Right lobe of liver (tissue), 6 donors: ENCODE data around the gene POLN. TPM values are rescaled to one million over a fixed set of nuclear protein-coding genes. Genes with fewer than 3 reads are reported as not detected.

Experiments
- ATAC-seq, 4 donors: fragments of 200-7000 bp; cut with Tn5 transposase; one replicate each; pipeline ENCODE4 v1.9.1; 2020; ENCODE audit warnings: mild to moderate bottlenecking in 4 of 4, moderate library complexity in 4 of 4
- DNase-seq, 3 donors: peaks; one replicate each; pipeline ENCODE4 v3.0.0-alpha.2; 2020
- H3K27ac ChIP-seq, 3 donors: fragments of 200-600 bp; one replicate each; pipeline ENCODE4 v1.8.0; 2022
- H3K27me3 ChIP-seq, 2 donors: fragments of 200-600 bp; one replicate each; pipeline ENCODE4 v1.8.0; 2022
- H3K36me3 ChIP-seq, 4 donors: fragments of 200-600 bp; sonication (generic) in 1 of 4; one replicate each; pipeline versions ENCODE4 v1.5.1 to v1.8.0; 2017 to 2022; ENCODE audit warnings: control low read depth in 1 of 4
- H3K4me1 ChIP-seq, 4 donors: fragments of 200-600 bp; sonication (generic) in 1 of 4; one replicate each; pipeline versions ENCODE4 v1.5.1 to v1.8.0; 2017 to 2022; ENCODE audit warnings: control low read depth in 1 of 4
- H3K4me3 ChIP-seq, 3 donors: fragments of 200-600 bp; one replicate each; pipeline ENCODE4 v1.8.0; 2022
- H3K9me3 ChIP-seq, 4 donors: fragments of 200-600 bp; sonication (generic) in 1 of 4; one replicate each; pipeline versions ENCODE4 v1.5.1 to v1.8.0; 2017 to 2022; ENCODE audit warnings: control low read depth in 1 of 4
- POLR2A ChIP-seq: fragments of 450-650 bp; IDR thresholded peaks from one replicate; pipeline ENCODE4 v1.6.1; 2017; ENCODE audit warnings: antibody characterized with exemption, mild to moderate bottlenecking
- WGBS: methylation state at CpG from one replicate; pipeline ENCODE4 v1.1.6; 2018; ENCODE audit warnings: low coverage, low lambda C conversion rate; ENCODE audit not compliant: insufficient coverage; ENCODE audit errors: missing lambda C conversion rate; 5-methylcytosine and 5-hydroxymethylcytosine counted together
- intact Hi-C, 2 donors: fragments of 100-400 bp; cut with DNase I; formaldehyde crosslinking; loops; one replicate each; pipeline versions ENCODE4 v1.11.2 to v1.14.1; 2022
- total RNA-seq, 6 experiments: library from RNA; depleted of rRNA in 2 of 6; stranded (reverse); fragments of >200 nt in 2 of 6; fragmentation: NEBNext Ultra II Directional in 3 of 6; extraction: Animal tissue kit (Norgen Biotek cat#: 25700) in 3 of 6; gene quantifications; one replicate each; pipeline versions ENCODE4 v1.1.0 to v1.2.4, GENCODE V29; 2016 to 2023
- TF ChIP-seq, protein P1 (sequence below), 4 donors: fragments of 200-600 bp in 3 of 4; fragments of 450-650 bp in 1 of 4; IDR thresholded peaks; one replicate each; pipeline versions ENCODE4 v1.5.1 to v1.8.0; 2016 to 2022; ENCODE audit warnings: antibody characterized with exemption in 4 of 4, mild to moderate bottlenecking in 2 of 4
- donor health status: DM: no; HTN: yes; CAD: no.
- donor health status: DM: no; HTN: no; CAD: no.
- donor health status: DM: no; HTN: no; CAD: no.
- donor health status: DM: no; HTN: yes; CAD: no.
- donor health status: DM: no; HTN: yes; CAD: no.

The POLN gene
- total RNA-seq, 6 experiments from 2014 or later, result 0.87 to 2.5 (median 1.4) TPM

DNA sequence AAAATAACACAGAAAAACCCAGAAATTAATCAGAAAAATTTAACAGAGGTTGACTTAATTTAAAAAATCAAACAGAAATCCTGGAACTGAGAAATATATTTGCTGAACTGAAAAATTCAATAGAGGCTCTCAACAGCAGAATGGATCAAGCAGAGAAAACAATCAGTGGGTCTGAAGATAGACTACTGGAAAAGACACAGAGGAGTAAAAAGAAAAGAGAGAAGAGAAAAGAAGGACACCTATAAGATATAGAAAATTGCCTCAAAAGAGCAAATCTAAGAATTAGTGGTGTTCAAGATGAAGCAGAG lies 55.1 kb downstream of the POLN start:
- no peak for ATAC-seq
- Histone ChIP-seq H3K4me3 (no peak overlapping the region), H3K9me3 (no peaks in the 10 kb centered on the region), H3K27me3 (no peaks in the 10 kb centered on the region), H3K36me3 (no peaks in the 10 kb centered on the region), H3K4me1 (no peaks in the 10 kb centered on the region), H3K27ac (no peak overlapping the region)
- DNase-seq, result no peak
- intact Hi-C loops, result no loop called here
- TF ChIP-seq POLR2A, result no peak
- TF ChIP-seq, protein P1, sequence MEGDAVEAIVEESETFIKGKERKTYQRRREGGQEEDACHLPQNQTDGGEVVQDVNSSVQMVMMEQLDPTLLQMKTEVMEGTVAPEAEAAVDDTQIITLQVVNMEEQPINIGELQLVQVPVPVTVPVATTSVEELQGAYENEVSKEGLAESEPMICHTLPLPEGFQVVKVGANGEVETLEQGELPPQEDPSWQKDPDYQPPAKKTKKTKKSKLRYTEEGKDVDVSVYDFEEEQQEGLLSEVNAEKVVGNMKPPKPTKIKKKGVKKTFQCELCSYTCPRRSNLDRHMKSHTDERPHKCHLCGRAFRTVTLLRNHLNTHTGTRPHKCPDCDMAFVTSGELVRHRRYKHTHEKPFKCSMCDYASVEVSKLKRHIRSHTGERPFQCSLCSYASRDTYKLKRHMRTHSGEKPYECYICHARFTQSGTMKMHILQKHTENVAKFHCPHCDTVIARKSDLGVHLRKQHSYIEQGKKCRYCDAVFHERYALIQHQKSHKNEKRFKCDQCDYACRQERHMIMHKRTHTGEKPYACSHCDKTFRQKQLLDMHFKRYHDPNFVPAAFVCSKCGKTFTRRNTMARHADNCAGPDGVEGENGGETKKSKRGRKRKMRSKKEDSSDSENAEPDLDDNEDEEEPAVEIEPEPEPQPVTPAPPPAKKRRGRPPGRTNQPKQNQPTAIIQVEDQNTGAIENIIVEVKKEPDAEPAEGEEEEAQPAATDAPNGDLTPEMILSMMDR (IDR thresholded peaks at IDR 0.05), result no peak

- intact Hi-C loops, result no loop called here
- DNase-seq (peak; percentile 37 to 54 (median 52)), ATAC-seq (peak; percentile 81 to 99 (median 90))
- H3K36me3 ChIP-seq, result no peaks in the 10 kb centered on the region
- H3K9me3 ChIP-seq, result no peaks in the 10 kb centered on the region
- H3K4me3 ChIP-seq, result no peak overlapping the region
- H3K27ac ChIP-seq, result no peak overlapping the region
- H3K27me3 ChIP-seq, result no peaks in the 10 kb centered on the region
- WGBS, result 34% methylated on average over 8 of the region's 9 CpGs
- no peak for TF ChIP-seq POLR2A
- TF ChIP-seq, protein P1 (IDR thresholded peaks at IDR 0.05), result peak; percentile 56 to 60 (median 60)
- H3K4me1 ChIP-seq, result no peaks in the 10 kb centered on the region
Measured at GRCh38 chr4:2186133-2186864, 55.6 kb downstream of the POLN start.

GRCh38 chr4:2183394-2183793 lies 58.5 kb downstream of the POLN start:
- H3K4me1 ChIP-seq, result no peaks in the 10 kb centered on the region
- no peak overlapping the region for H3K27ac ChIP-seq
- ATAC-seq (no peak), DNase-seq (no peak)
- intact Hi-C loops, result no loop called here
- no peaks in the 10 kb centered on the region for H3K9me3 ChIP-seq
- no peaks in the 10 kb centered on the region for H3K27me3 ChIP-seq
- TF ChIP-seq, protein P1 (IDR thresholded peaks at IDR 0.05), result no peak
- TF ChIP-seq POLR2A, result no peak
- no peaks in the 10 kb centered on the region for H3K36me3 ChIP-seq
- no peak overlapping the region for H3K4me3 ChIP-seq

- no peak for TF ChIP-seq POLR2A
- TF ChIP-seq, protein P1 (IDR thresholded peaks at IDR 0.05), result no peak
- DNase-seq, result no peak
- intact Hi-C loops, result no loop called here
- no peaks in the 10 kb centered on the region for H3K36me3 ChIP-seq
- no peaks in the 10 kb centered on the region for H3K4me1 ChIP-seq
- no peak for ATAC-seq
- no peaks in the 10 kb centered on the region for H3K9me3 ChIP-seq
- H3K27ac ChIP-seq, result no peak overlapping the region
- no peaks in the 10 kb centered on the region for H3K27me3 ChIP-seq
- H3K4me3 ChIP-seq, result no peak overlapping the region
- WGBS, result 74% methylated on average over 3 of the region's 3 CpGs
Measured at GRCh38 chr4:2182994-2183393, 58.9 kb downstream of the POLN start.

- WGBS, result 81% methylated on average over 2 of the region's 2 CpGs
Measured at GRCh38 chr4:2180410-2180809, 61.5 kb downstream of the POLN start.

More at GRCh38 chr4:2180410-2180809, 61.5 kb downstream of the POLN start:
- H3K27ac ChIP-seq, result no peak overlapping the region
- H3K9me3 ChIP-seq, result no peaks in the 10 kb centered on the region
- no peaks in the 10 kb centered on the region for H3K36me3 ChIP-seq
- intact Hi-C loops, result no loop called here
- H3K27me3 ChIP-seq, result no peaks in the 10 kb centered on the region
- TF ChIP-seq POLR2A, result no peak
- TF ChIP-seq, protein P1 (IDR thresholded peaks at IDR 0.05), result no peak
- DNase-seq (no peak), ATAC-seq (no peak)
- H3K4me1 ChIP-seq, result no peaks in the 10 kb centered on the region
- H3K4me3 ChIP-seq, result no peak overlapping the region
